H1 (cell line): Measurements from ENCODE around the gene PLXNA4. TPM values are rescaled to one million over a fixed set of nuclear protein-coding genes. Genes with fewer than 3 reads are reported as not detected.

Experiments
- CTCF ChIA-PET: fragments of 300-600 bp; sonication (Branson Sonifier 250); formaldehyde crosslinking; loops from one replicate; lab custom pipeline; 2021; ENCODE audit not compliant: partially characterized antibody; lab: Charles Lee
- POLR2A ChIA-PET: fragments of 300-600 bp; sonication (Branson Sonifier 250); formaldehyde crosslinking; loops from one replicate; lab custom pipeline; 2021; ENCODE audit warnings: inconsistent platforms; ENCODE audit not compliant: partially characterized antibody; lab: Charles Lee
- DNase-seq, 2 experiments: peaks; one replicate each; pipeline versions ENCODE4 v3.0.0 to v3.0.0-alpha.2; 2010 to 2022; ENCODE audit warnings: low spot score in 2 of 2, low read depth in 1 of 2, mixed read lengths in 1 of 2
- FAIRE-seq: peaks from 2 replicates; lab custom pipeline; 2011; peaks lifted over from hg19 to GRCh38; lab: Jason Lieb, UNC
- H2AFZ ChIP-seq: 2 replicates; pipeline ENCODE4 v1.8.1; 2012; ENCODE audit warnings: low read length, inconsistent platforms
- H2AK5ac ChIP-seq: 2 replicates; pipeline ENCODE4 v1.6.1; 2013; ENCODE audit warnings: low read depth, low read length
- H2BK120ac ChIP-seq: replicated peaks from 2 replicates; pipeline ENCODE3; 2013; ENCODE audit warnings: low read depth, low read length, inconsistent platforms
- H2BK12ac ChIP-seq: 2 replicates; pipeline ENCODE4 v1.6.1; 2013; ENCODE audit warnings: low read depth, low read length
- H2BK15ac ChIP-seq: 2 replicates; pipeline ENCODE4 v1.6.1; 2013; ENCODE audit warnings: low read length
- H2BK20ac ChIP-seq: 2 replicates; pipeline ENCODE4 v1.6.1; 2013; ENCODE audit warnings: low read length
- H2BK5ac ChIP-seq: 2 replicates; pipeline ENCODE4 v1.6.1; 2013; ENCODE audit warnings: low read depth, low read length
- H3K14ac ChIP-seq: 2 replicates; pipeline ENCODE4 v1.6.1; 2013; ENCODE audit warnings: inconsistent platforms; ENCODE audit not compliant: insufficient read length
- H3K18ac ChIP-seq: 2 replicates; pipeline ENCODE4 v1.6.1; 2013; ENCODE audit warnings: low read length; ENCODE audit errors: extremely low read depth
- H3K23ac ChIP-seq: 2 replicates; pipeline ENCODE4 v1.6.1; 2013; ENCODE audit warnings: inconsistent platforms; ENCODE audit not compliant: insufficient read length
- H3K23me2 ChIP-seq: 2 replicates; pipeline ENCODE4 v1.6.1; 2013; ENCODE audit warnings: low read depth, low read length
- H3K27ac ChIP-seq: 2 replicates; pipeline ENCODE4 v1.6.1; 2011; ENCODE audit warnings: low read depth, low read length, inconsistent platforms
- H3K27me3 ChIP-seq, 4 experiments: replicated peaks in 1 of 4; 1 replicate in 1 of 4; 2 replicates in 3 of 4; pipeline versions ENCODE4 v1.6.1 to v1.8.1; 2011 to 2013; ENCODE audit warnings: low read length in 3 of 4, mild to moderate bottlenecking in 3 of 4, inconsistent platforms in 2 of 4, mixed read lengths in 2 of 4, moderate library complexity in 1 of 4; ENCODE audit not compliant: control insufficient read depth in 3 of 4, insufficient read depth in 3 of 4; ENCODE audit errors: extremely low read depth in 1 of 4
- H3K36me3 ChIP-seq, 4 experiments: 2 replicates each; pipeline versions ENCODE4 v1.6.1 to v1.8.1; 2011 to 2013; ENCODE audit warnings: mild to moderate bottlenecking in 4 of 4, low read length in 3 of 4, moderate library complexity in 2 of 4, control low read depth in 1 of 4, inconsistent platforms in 1 of 4; ENCODE audit not compliant: insufficient read depth in 4 of 4, control insufficient read depth in 2 of 4
- H3K4ac ChIP-seq: replicated peaks from 2 replicates; pipeline ENCODE3; 2013; ENCODE audit warnings: low read length, low read depth, mixed read lengths, inconsistent platforms; ENCODE audit not compliant: insufficient read length
- H3K4me1 ChIP-seq, 4 experiments: replicated peaks in 1 of 4; 1 replicate in 1 of 4; 2 replicates in 3 of 4; pipeline versions ENCODE4 v1.6.1 to v1.8.1; 2011 to 2013; ENCODE audit warnings: low read length in 3 of 4, inconsistent platforms in 2 of 4, mixed read lengths in 1 of 4; ENCODE audit not compliant: insufficient read depth in 4 of 4, control insufficient read depth in 3 of 4
- H3K4me2 ChIP-seq, 2 experiments: 2 replicates each; pipeline versions ENCODE4 v1.6.1 to v1.8.1; 2011 to 2013; ENCODE audit warnings: low read depth in 2 of 2, low read length in 2 of 2, control low read depth in 1 of 2, inconsistent platforms in 1 of 2, mild to moderate bottlenecking in 1 of 2; ENCODE audit not compliant: insufficient read depth in 1 of 2
- H3K4me3 ChIP-seq, 4 experiments: fragments of 200-600, 300-600 bp in 1 of 4; sonication (generic), shearing (Covaris generic), sonication (Bioruptor Twin) in 1 of 4; 2 replicates each; pipeline versions ENCODE4 v1.5.1 to v1.8.1; 2011 to 2016; ENCODE audit warnings: low read length in 4 of 4, low read depth in 3 of 4, control low read depth in 2 of 4, inconsistent platforms in 2 of 4, mild to moderate bottlenecking in 2 of 4, mixed read lengths in 1 of 4, moderate library complexity in 1 of 4; ENCODE audit not compliant: insufficient read depth in 2 of 4; ENCODE audit errors: extremely low read depth in 1 of 4
- H3K56ac ChIP-seq: replicated peaks from 2 replicates; pipeline ENCODE3; 2013; ENCODE audit warnings: low read depth, mild to moderate bottlenecking, mixed read lengths, low read length, inconsistent platforms; ENCODE audit not compliant: insufficient read length
- H3K79me1 ChIP-seq: 2 replicates; pipeline ENCODE4 v1.6.1; 2013; ENCODE audit warnings: low read depth, low read length, control low read depth
- H3K79me2 ChIP-seq, 2 experiments: 2 replicates each; pipeline versions ENCODE4 v1.6.1 to v1.8.1; 2012 to 2013; ENCODE audit warnings: low read length in 2 of 2, mild to moderate bottlenecking in 2 of 2, inconsistent platforms in 1 of 2; ENCODE audit not compliant: insufficient read depth in 2 of 2, control insufficient read depth in 1 of 2
- H3K9ac ChIP-seq, 4 experiments: replicated peaks in 1 of 4; 1 replicate in 1 of 4; 2 replicates in 3 of 4; pipeline versions ENCODE4 v1.6.1 to v1.8.1; 2011 to 2013; ENCODE audit warnings: low read depth in 3 of 4, low read length in 3 of 4, control low read depth in 2 of 4, mild to moderate bottlenecking in 2 of 4, moderate library complexity in 2 of 4, inconsistent platforms in 1 of 4; ENCODE audit errors: extremely low read depth in 1 of 4
- H3K9me3 ChIP-seq, 2 experiments: 2 replicates each; pipeline versions ENCODE4 v1.6.1 to v1.8.1; 2012 to 2013; ENCODE audit warnings: mild to moderate bottlenecking in 2 of 2, moderate library complexity in 2 of 2, control low read depth in 1 of 2, inconsistent platforms in 1 of 2, low read depth in 1 of 2, low read length in 1 of 2, mixed read lengths in 1 of 2; ENCODE audit not compliant: insufficient read depth in 2 of 2
- H4K20me1 ChIP-seq, 2 experiments: replicated peaks in 1 of 2; 2 replicates each; pipeline versions ENCODE3 to v1.8.1; 2011 to 2013; ENCODE audit warnings: inconsistent platforms in 2 of 2, low read length in 2 of 2, mild to moderate bottlenecking in 1 of 2; ENCODE audit not compliant: insufficient read depth in 2 of 2, control insufficient read depth in 1 of 2
- H4K5ac ChIP-seq: 2 replicates; pipeline ENCODE4 v1.6.1; 2013; ENCODE audit warnings: low read length, low read depth, mixed read lengths, inconsistent platforms; ENCODE audit not compliant: insufficient read length
- H4K8ac ChIP-seq: 2 replicates; pipeline ENCODE4 v1.8.0; 2013; ENCODE audit warnings: mild to moderate bottlenecking, moderate library complexity, low read length, inconsistent platforms; ENCODE audit not compliant: insufficient read depth; ENCODE audit errors: extremely low read depth
- H4K91ac ChIP-seq: replicated peaks from 2 replicates; pipeline ENCODE3; 2013; ENCODE audit warnings: low read length, mixed read lengths, inconsistent platforms; ENCODE audit not compliant: insufficient read length
- GABPA ChIP-seq: IDR thresholded peaks from 2 replicates; pipeline ENCODE4 v1.6.1; 2011; ENCODE audit warnings: mild to moderate bottlenecking, low read length, moderate library complexity, borderline replicate concordance; ENCODE audit not compliant: insufficient read depth
- GTF2F1 ChIP-seq: IDR thresholded peaks from 2 replicates; pipeline ENCODE4 v1.6.1; 2012; ENCODE audit warnings: low read depth, low read length, improper control_type of control experiment, borderline replicate concordance
- POU5F1 ChIP-seq: IDR thresholded peaks from 2 replicates; pipeline ENCODE4 v1.6.1; 2011; ENCODE audit warnings: low read depth, mild to moderate bottlenecking, low read length, moderate library complexity
- RAD21 ChIP-seq, 2 experiments: IDR thresholded peaks in 1 of 2; conservative IDR thresholded peaks in 1 of 2; 2 replicates each; pipeline ENCODE4 v1.6.1; 2011; ENCODE audit warnings: low read depth in 2 of 2, low read length in 2 of 2, improper control_type of control experiment in 1 of 2, inconsistent platforms in 1 of 2, mild to moderate bottlenecking in 1 of 2, moderate library complexity in 1 of 2
- SAP30 ChIP-seq: fragments of 300-600 bp; sonication (generic); IDR thresholded peaks from 2 replicates; pipeline ENCODE4 v1.7.1; 2012; ENCODE audit warnings: low read length, moderate library complexity, mild to moderate bottlenecking, inconsistent platforms; ENCODE audit not compliant: insufficient read depth, insufficient replicate concordance
- SUZ12 ChIP-seq: fragments of 200-600 bp; sonication (generic); IDR thresholded peaks from 2 replicates; pipeline ENCODE4 v1.6.1; 2012; ENCODE audit warnings: mild to moderate bottlenecking, inconsistent platforms, low read length, moderate library complexity, mixed read lengths
- WGBS, 2 experiments: shearing (Covaris generic) in 1 of 2; methylation state at CpG; one replicate each; pipeline versions ENCODE4 v1.1.6 to v1.1.7; 2013 to 2015; ENCODE audit warnings: low lambda C conversion rate in 2 of 2, mixed read lengths in 2 of 2, inconsistent platforms in 1 of 2, low coverage in 1 of 2, missing lambda C conversion rate in 1 of 2; ENCODE audit not compliant: insufficient replicate concordance in 2 of 2, insufficient coverage in 1 of 2, insufficient read length in 1 of 2; ENCODE audit errors: extremely low coverage in 1 of 2, missing lambda C conversion rate in 1 of 2; 5-methylcytosine and 5-hydroxymethylcytosine counted together
- polyA plus RNA-seq, 7 experiments: library from polyadenylated mRNA; depleted of rRNA in 3 of 7; stranded (reverse) in 5 of 7; unstranded in 2 of 7; fragments of >200 nt in 5 of 7; fragments of 200-250 nt in 2 of 7; gene quantifications; 1 replicate in 5 of 7; 2 replicates in 1 of 7; 4 replicates in 1 of 7; pipeline versions ENCODE4 v1.2.1 to v1.2.3, GENCODE V29; 2011 to 2013; ENCODE audit warnings: missing spikeins in 2 of 7, mixed read lengths in 2 of 7
- total RNA-seq: library from RNA; stranded (reverse); fragmentation: NEBNext Ultra II Directional; extraction: Animal tissue kit (Norgen Biotek cat#: 25700); gene quantifications from 2 replicates; pipeline ENCODE4 v1.2.1, GENCODE V29; 2021
- TF ChIP-seq, protein P1 (sequence below), 3 experiments: IDR thresholded peaks; 1 replicate in 2 of 3; 2 replicates in 1 of 3; pipeline versions ENCODE4 v1.5.1 to v1.6.1; 2011; ENCODE audit warnings: low read length in 3 of 3, mild to moderate bottlenecking in 3 of 3, inconsistent platforms in 2 of 3, low read depth in 1 of 3, moderate library complexity in 1 of 3; ENCODE audit not compliant: insufficient read depth in 1 of 3; ENCODE audit errors: control extremely low read depth in 1 of 3

Gene PLXNA4
- total and polyA plus RNA-seq, 2 of the 8 experiments (the other 6 are each of a cell fraction or from before 2014, with no cell fraction given), result 0.76 to 0.79 TPM

DNA sequence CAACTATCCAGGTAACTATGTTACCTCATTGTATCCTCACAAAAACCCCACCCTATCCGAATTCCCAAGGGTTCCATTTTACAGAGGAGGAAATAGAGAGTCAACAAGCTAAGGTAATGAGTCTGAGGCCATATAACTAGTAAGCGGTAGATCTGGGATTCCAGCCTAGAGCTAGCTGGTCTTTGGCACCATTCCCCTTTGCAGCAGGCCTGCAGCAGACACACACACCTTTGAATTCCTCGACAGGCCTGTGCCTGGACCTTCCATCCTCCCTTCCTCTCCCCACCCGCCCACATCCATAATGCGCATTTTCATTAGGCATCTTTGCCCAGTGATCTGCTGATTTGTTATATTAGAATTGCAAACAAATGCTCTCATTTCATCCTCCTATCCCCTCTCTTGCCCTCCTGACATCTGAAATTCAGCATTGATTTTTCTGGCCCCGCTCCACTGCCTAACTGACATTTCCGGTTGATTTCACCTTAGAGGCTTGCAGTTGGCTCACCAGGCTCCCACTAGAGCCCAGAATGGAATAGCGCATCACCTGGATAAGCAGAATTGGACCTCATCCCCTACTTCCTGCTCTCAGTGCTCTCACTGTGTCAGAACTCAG is 129.5 kb downstream of the PLXNA4 start:
- TF ChIP-seq, protein P1, sequence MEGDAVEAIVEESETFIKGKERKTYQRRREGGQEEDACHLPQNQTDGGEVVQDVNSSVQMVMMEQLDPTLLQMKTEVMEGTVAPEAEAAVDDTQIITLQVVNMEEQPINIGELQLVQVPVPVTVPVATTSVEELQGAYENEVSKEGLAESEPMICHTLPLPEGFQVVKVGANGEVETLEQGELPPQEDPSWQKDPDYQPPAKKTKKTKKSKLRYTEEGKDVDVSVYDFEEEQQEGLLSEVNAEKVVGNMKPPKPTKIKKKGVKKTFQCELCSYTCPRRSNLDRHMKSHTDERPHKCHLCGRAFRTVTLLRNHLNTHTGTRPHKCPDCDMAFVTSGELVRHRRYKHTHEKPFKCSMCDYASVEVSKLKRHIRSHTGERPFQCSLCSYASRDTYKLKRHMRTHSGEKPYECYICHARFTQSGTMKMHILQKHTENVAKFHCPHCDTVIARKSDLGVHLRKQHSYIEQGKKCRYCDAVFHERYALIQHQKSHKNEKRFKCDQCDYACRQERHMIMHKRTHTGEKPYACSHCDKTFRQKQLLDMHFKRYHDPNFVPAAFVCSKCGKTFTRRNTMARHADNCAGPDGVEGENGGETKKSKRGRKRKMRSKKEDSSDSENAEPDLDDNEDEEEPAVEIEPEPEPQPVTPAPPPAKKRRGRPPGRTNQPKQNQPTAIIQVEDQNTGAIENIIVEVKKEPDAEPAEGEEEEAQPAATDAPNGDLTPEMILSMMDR (IDR thresholded peaks at IDR 0.05; ENCODE audit: control extremely low read depth in 1 of 3, insufficient read depth in 1 of 3, low read depth in 1 of 3, low read length in 3 of 3), result peak in 1 of 3 experiments; percentile 10; a peak in 1 of 4 replicates
- TF ChIP-seq GTF2F1 (no peak), SAP30 (no peak), SUZ12 (no peak), RAD21 (IDR thresholded peaks at IDR 0.05 in 1 of 2, conservative IDR thresholded peaks at IDR 0.05 in 1 of 2; ENCODE audit: low read depth in 2 of 2, low read length in 2 of 2) (peak in 1 of 2 experiments; percentile 27; a peak in 2 of 4 replicates), POU5F1 (peak; percentile 60; the same call in 1 of the 2 replicates), GABPA (no peak)
- WGBS, 2 experiments, result 78% methylated on average over 8 of the region's 8 CpGs; no CpG with 5 or more reads in 1 of the 2 experiments
- Histone ChIP-seq H3K27me3 (no peaks in the 10 kb centered on the region), H2AFZ (no peak overlapping the region), H2BK15ac (no peak overlapping the region), H2BK12ac (no peak overlapping the region), H3K79me1 (no peaks in the 10 kb centered on the region), H3K79me2 (no peaks in the 10 kb centered on the region), H2BK20ac (no peak overlapping the region), H3K4ac (no peak overlapping the region), H3K9me3 (no peaks in the 10 kb centered on the region), H3K23ac (no peak overlapping the region), H4K91ac (no peak overlapping the region), H4K5ac (no peak overlapping the region), H3K14ac (no peak overlapping the region), H3K9ac (no peak overlapping the region), H3K4me1 (peaks cover 0 to 4% (median 3%) of the 10 kb centered on the region in 4 experiments; a peak in 5 of 7 replicates), H3K4me3 (no peak overlapping the region), H3K56ac (no peak overlapping the region), H3K27ac (no peak overlapping the region), H3K18ac (no peak overlapping the region), H3K36me3 (no peaks in the 10 kb centered on the region; a peak in 1 of 8 replicates), H4K20me1 (no peaks in the 10 kb centered on the region), H2BK120ac (no peak overlapping the region), H3K4me2 (no peak overlapping the region), H2AK5ac (no peak overlapping the region), H2BK5ac (no peak overlapping the region), H4K8ac (no peak overlapping the region), H3K23me2 (no peaks in the 10 kb centered on the region)
- CTCF ChIA-PET, result interaction anchor here (0.5 to 1.9 kb wide), 7 partner anchors 9 to 870 kb away, joined by 3 to 8 read pairs (median 4); no protein-coding TSS in a partner anchor
- no peak for DNase-seq
- POLR2A ChIA-PET, result interaction anchor here (1.0 kb wide), 1 partner anchor 53 kb away, joined by 3 read pairs; no protein-coding TSS in a partner anchor
- no peak for FAIRE-seq
